ENCODE results near the gene KCTD16.
A peak's percentile ranks its signal among the peaks of the same experiment; 100 is the strongest.

Gene KCTD16

DNA sequence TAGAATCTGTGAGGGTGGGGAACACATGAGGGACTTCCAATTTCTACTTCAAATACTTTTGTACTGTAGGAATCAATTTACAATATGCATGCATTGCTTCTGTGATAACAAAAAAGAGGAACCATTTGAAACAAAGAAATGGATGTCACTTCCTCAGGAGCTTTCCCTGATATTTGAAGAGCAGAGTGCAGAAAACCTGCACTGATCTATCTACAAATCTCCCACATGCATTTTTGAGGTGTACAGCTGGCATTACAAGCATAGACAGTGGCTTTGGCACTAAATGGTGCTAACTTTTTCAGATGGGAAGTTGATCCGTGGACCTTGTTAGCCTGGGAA, 27.9 kb upstream of the KCTD16 start:
- Mint-ChIP-seq H3K27ac (no peak overlapping the region), H3K4me3 (no peak overlapping the region), H3K4me1 (peaks cover 9% of the 10 kb centered on the region), H3K27me3 (no peaks in the 10 kb centered on the region), H3K9me3 (no peaks in the 10 kb centered on the region)
- ATAC-seq (no peak), DNase-seq (no peak)

DNA sequence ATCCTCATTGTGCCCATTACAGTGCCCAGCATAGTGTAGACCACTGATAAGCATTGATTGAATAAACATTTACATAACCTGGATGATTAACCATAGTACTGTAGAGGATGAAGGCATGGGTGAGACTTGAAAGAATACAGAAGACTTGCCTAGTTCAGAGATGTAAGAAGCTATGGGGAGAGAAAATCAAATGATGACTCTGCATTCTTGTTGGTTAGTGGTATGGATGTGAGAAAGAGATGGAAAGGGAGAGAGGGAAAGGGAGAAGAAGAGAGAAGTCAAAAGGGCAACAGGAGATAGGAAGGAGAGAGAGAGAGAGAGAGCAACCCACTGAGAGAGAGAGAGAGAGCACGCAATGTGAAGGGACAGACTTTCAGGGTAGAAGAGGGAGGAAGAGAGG, 27.0 kb upstream of the KCTD16 start:
- ATAC-seq, result no peak
- H3K4me1 Mint-ChIP-seq, result peaks cover 9% of the 10 kb centered on the region
- H3K4me3 Mint-ChIP-seq, result no peak overlapping the region

DNA sequence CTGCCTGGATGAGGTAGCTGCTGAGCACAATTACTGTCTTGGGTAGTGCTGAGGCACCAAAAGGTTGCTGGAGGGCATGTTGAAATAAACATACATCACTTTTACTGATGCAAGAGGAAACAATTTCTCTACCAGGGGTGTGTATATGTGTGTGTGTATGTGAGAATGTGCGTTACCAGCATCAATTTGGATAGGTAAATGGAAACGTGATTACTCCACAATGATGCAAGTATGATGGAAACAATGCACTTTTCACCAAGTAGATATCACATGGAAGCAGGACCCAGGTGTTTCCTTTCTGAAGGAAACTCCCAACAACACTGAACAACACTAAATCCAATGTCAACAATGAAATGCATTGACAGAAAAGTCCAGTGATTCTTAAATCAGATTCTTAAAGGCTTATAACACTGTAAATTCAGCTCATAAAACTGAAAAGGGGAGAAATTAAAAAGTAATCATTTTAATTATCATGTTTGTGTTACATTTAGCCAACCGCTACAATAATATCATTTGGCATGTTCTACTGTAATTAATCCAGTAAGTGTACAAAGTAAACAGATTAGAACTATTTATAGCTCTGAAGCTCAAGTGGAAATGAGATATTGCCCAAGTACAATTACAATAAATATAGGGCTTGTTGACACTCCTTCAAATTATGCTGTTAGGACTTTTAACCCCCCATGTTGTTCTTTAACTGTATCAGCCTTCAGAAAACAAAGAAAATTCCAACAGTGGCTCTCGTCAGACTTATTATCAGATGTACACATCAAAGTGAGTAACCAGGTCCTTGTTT, 25.5 kb upstream of the KCTD16 start:
- DNase-seq, result no peak

More for the DNA sequence above, 27.0 kb upstream of the KCTD16 start:
- H3K9me3 Mint-ChIP-seq, result no peaks in the 10 kb centered on the region
- H3K27ac Mint-ChIP-seq, result no peak overlapping the region
- H3K27me3 Mint-ChIP-seq, result no peaks in the 10 kb centered on the region
- no peak for DNase-seq

DNA sequence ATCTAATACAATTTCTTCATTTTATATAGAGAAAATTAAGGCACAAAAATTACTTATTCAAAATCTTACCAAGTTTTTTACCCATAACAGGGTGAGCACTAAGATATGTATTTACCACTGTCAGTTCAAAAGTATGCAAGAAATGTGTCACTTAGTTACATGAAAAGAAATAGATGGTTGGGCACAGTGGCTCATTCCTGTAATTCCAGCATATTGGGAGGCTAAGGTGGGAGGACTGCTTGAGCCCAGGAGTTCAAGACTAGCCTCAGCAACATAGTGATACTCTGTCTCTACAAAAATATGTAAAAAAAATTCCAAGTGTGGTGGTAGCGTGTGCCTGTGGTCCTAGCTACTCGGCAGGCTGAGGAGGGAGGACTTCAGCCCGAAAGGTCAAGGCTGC, 19.6 kb upstream of the KCTD16 start:
- Mint-ChIP-seq H3K4me1 (no peaks in the 10 kb centered on the region), H3K4me3 (no peak overlapping the region), H3K9me3 (no peaks in the 10 kb centered on the region), H3K27me3 (no peaks in the 10 kb centered on the region), H3K27ac (no peak overlapping the region)
- DNase-seq (no peak), ATAC-seq (no peak)

More for the DNA sequence above, 25.5 kb upstream of the KCTD16 start:
- Mint-ChIP-seq H3K4me1 (peaks cover 9% of the 10 kb centered on the region), H3K27ac (no peak overlapping the region), H3K4me3 (no peak overlapping the region), H3K27me3 (no peaks in the 10 kb centered on the region), H3K9me3 (no peaks in the 10 kb centered on the region)
- ATAC-seq, result no peak

DNA sequence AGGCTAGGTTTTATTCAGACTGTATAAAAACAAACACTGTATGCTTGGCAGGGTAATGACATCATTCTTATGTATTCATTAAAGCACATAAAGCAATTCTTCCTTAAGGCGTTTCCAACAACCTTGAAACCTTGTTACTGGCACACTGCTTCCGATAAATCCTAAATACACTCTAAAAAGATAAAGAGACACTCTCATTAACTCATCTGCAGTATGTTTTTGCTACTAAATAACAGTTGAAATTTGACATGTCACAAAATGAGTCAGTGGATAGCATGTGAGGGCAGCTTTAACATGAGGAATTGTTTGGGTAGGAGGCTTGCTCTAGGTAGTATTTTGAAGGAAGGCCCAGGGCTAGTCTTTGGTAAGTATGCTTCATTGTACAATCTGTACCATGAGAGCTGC, 13.9 kb upstream of the KCTD16 start:
- Mint-ChIP-seq H3K27ac (no peak overlapping the region), H3K4me3 (no peak overlapping the region), H3K4me1 (peaks cover 6% of the 10 kb centered on the region), H3K27me3 (no peaks in the 10 kb centered on the region), H3K9me3 (no peaks in the 10 kb centered on the region)
- DNase-seq (no peak), ATAC-seq (no peak)

DNA sequence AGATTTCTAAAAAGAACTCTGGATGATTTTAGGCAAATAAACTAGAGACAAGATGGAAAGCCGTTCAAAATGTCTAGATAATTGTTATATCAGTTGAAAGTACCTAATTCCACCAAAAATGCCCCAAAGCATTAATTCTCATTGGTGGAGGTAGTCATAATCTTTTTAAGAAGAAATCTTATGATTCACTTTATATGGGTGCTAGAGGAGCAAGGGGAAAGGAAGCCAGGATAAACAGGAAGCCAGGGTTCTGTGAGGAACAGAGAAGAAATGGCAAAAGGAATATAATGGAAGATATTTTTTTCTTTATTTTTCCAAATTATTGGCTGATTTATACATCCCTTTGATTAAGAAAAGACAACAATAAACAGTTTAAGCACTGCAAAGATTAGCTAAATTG, 8.0 kb upstream of the KCTD16 start:
- DNase-seq (no peak), ATAC-seq (no peak)
- no peak overlapping the region for H3K27ac Mint-ChIP-seq
- H3K9me3 Mint-ChIP-seq, result no peaks in the 10 kb centered on the region
- no peaks in the 10 kb centered on the region for H3K4me1 Mint-ChIP-seq
- no peak overlapping the region for H3K4me3 Mint-ChIP-seq
- H3K27me3 Mint-ChIP-seq, result no peaks in the 10 kb centered on the region

DNA sequence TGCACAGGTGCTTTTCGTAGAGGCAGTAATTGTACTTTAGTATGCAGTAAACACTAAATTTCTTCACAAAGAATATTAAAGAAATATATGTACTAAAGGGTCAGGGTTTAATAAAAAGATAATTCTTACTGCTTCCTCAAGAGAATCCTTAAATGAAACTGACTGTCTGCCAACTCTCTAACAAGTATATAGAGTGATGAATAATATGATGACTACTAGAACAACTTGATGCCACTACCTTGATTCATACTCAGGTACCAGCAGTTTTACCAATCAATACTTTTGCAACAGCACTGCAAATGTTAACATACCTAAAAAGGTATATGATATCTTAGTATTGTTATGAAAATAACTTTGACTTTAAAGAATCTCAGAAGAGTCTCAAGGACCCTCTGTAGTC, 4.0 kb upstream of the KCTD16 start:
- DNase-seq, result no peak
- Mint-ChIP-seq H3K27me3 (no peaks in the 10 kb centered on the region), H3K4me1 (peaks cover 33% of the 10 kb centered on the region), H3K4me3 (no peak overlapping the region), H3K27ac (no peak overlapping the region), H3K9me3 (peaks cover 4 to 8% of the 10 kb centered on the region in 2 donors)
- no peak for ATAC-seq

DNA sequence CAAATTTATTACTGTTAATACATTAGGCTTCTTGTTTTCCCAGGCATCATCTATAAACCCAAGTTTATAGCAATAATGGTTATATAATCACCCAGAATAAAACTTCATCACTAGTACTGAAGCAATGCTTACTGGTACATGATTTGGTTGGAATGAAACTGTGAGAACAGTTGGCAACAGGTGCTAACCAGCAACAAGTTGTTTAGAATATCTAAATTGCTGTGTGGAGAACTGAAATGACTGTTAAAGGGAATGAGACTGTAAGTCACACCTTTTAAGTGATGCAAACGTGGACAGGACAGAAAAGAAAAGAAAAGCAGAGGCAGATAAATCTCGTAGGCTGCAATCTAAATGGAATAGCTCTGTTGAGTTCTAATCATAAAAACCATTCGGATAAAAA, 2.7 kb upstream of the KCTD16 start:
- Mint-ChIP-seq H3K4me1 (peaks cover 34% of the 10 kb centered on the region), H3K27ac (no peak overlapping the region)

DNA sequence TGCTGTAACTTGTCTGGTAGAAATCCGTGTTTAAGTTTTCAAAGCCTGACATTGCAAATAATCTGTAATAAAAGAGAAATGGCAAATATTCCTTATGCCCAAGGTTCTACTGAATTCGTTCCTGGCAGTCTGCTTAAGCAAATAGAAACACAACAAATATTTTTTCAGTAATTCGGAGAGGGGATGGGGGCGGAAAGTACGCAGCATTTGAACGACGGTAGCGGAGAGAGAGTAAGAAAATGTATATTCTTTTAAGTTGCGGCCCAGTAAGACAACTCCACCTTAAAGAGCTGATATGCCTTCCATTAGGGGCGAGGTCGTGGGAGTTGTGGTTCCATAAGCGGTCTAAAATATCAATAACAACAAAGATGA, 783 bp upstream of the KCTD16 start:
- ATAC-seq, result no peak
- peaks cover 34% of the 10 kb centered on the region for H3K4me1 Mint-ChIP-seq
- no peaks in the 10 kb centered on the region for H3K27me3 Mint-ChIP-seq
- H3K9me3 Mint-ChIP-seq, result peaks cover 4 to 8% of the 10 kb centered on the region in 2 donors
- H3K4me3 Mint-ChIP-seq, result peak overlapping the region; percentile 90 to 100
- H3K27ac Mint-ChIP-seq, result peak overlapping the region; percentile 71 to 99
- DNase-seq, result no peak

More for the DNA sequence above, 2.7 kb upstream of the KCTD16 start:
- Mint-ChIP-seq H3K4me3 (peak overlapping the region in 1 of 2 donors; percentile 17), H3K9me3 (peaks cover 4 to 8% of the 10 kb centered on the region in 2 donors), H3K27me3 (no peaks in the 10 kb centered on the region)
- ATAC-seq, result no peak
- DNase-seq, result no peak

DNA sequence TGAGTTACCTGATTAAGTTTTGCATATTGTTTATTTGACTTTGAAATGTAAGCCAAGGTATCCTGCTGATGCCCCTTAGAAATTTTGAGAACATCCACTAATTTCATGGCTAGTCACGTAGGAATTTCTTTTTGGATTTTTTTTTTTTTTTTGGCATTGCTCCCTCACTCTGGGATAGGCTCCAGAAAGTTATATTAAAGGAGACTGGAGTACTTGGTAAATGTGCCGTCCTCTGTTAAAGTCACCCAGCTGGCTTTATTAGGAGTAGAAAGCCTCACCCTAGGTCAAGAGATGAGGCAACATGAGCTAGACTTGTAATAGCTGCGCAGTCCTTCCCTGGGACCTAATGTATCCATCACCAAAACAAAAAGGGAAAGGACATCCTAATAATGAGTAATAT, 3.1 kb downstream of the KCTD16 start:
- Mint-ChIP-seq H3K27me3 (no peaks in the 10 kb centered on the region), H3K4me3 (no peak overlapping the region), H3K27ac (no peak overlapping the region), H3K4me1 (peaks cover 32% of the 10 kb centered on the region), H3K9me3 (peaks cover 4 to 8% of the 10 kb centered on the region in 2 donors)
- ATAC-seq, result no peak
- no peak for DNase-seq

DNA sequence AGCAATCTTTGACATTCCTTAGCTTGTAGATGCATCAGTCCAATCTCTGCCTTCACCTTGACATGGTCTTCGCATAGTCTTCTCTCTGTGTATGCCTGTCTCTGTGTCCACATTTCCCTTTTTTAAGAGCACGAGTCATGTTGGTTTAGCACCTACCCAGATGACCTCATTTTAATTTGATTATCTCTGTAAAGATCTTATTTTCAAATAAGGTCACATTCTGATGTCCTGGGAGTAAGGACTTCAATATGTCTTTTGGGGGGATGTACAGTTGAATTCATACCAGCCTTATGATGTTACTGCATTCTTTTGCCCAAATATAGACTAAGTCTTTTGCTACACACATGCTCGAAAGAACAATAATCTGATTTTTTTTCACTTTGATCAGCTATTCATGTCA, 6.9 kb downstream of the KCTD16 start:
- no peaks in the 10 kb centered on the region for H3K27me3 Mint-ChIP-seq
- DNase-seq, result no peak
- no peak for ATAC-seq
- H3K9me3 Mint-ChIP-seq, result no peaks in the 10 kb centered on the region
- H3K4me1 Mint-ChIP-seq, result peaks cover 9% of the 10 kb centered on the region
- no peak overlapping the region for H3K27ac Mint-ChIP-seq
- no peak overlapping the region for H3K4me3 Mint-ChIP-seq

DNA sequence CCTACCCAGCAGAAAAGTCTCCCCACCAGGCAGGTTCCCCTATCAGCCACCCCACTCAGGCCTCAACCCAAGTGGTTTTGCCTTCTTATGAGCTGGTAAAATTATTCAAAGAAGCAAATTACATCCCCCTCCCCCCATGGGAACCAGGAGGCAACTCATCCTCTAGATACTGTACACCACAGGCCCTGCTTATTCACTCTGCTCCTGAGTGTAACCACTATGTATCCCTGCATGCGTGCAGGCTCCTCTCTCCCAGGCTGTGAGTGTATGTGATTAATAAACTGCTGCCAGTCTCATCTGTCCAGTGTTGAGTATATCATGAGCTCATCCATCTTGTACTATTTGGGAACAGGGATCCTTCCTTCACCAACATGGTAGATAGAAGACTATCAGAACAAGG, 8.6 kb downstream of the KCTD16 start:
- DNase-seq (no peak), ATAC-seq (no peak)
- Mint-ChIP-seq H3K4me1 (peaks cover 9% of the 10 kb centered on the region), H3K27me3 (no peaks in the 10 kb centered on the region), H3K4me3 (no peak overlapping the region), H3K9me3 (no peaks in the 10 kb centered on the region), H3K27ac (peak overlapping the region in 1 of 2 donors; percentile 56)

DNA sequence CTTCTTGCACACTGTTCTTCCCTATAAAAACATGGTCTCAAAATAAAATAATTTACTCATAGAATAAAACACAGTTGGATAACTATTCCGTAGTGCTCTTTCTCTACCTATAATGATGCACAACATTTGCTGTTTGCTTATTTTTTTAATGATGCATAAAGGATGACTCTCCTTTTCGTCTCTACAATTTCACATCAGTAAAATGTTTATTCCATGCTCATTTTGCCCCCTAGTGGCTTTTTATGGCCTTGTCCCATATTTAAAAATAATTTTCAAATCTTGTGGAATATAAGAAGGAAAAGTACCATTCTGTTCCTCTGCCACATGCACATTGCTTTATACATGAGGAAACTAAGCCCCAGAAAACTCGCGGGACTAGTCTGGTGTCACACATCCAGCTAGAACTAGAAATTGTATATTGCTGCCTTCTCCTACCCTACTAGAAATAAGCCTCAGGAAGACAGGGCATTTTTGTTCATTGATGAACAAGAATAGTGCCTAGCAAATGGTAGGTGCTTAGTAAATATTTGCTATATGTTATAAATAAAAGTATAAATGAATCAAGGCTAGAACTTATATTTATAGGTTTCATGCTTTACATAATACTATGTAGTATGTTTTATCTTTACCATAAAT, 12.7 kb downstream of the KCTD16 start:
- H3K9me3 Mint-ChIP-seq, result no peaks in the 10 kb centered on the region
- DNase-seq, result no peak
- no peaks in the 10 kb centered on the region for H3K27me3 Mint-ChIP-seq
- H3K4me3 Mint-ChIP-seq, result peak overlapping the region in 1 of 2 donors; percentile 20
- H3K27ac Mint-ChIP-seq, result no peak overlapping the region
- ATAC-seq, result no peak
- peaks cover 16% of the 10 kb centered on the region for H3K4me1 Mint-ChIP-seq

DNA sequence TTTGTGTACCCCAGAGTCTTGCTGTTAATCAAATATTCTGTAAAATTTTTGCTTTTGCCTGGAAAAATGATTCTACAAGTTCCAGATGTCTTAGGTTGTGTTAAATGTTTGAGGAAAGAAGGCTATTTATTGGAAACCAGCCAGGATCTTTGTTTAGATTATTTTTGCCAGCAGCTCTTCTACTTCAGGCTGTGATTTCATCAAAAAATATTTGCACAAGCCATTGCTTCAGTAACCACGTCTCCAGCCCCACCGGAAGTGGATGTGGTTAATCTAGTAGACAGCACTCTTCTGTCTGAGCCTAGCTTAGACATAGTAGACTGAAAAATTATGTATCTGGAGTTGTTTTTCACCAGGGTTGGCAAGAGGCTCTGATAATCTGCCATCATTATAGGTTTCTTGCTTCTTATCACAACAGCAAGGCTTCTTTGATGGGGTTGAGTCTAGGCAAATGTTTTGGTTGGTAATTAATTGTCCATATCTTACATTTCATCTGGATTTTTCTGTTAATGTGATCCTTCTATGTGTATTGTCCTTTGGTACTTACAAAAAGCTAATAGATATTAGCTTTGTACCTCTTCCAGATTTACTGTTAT, 17.1 kb downstream of the KCTD16 start:
- H3K4me1 Mint-ChIP-seq, result peaks cover 16% of the 10 kb centered on the region
- no peaks in the 10 kb centered on the region for H3K27me3 Mint-ChIP-seq
- ATAC-seq (peak; percentile 70), DNase-seq (peak; percentile 47 to 70)
- peak overlapping the region; percentile 77 to 81 for H3K27ac Mint-ChIP-seq
- H3K9me3 Mint-ChIP-seq, result no peaks in the 10 kb centered on the region
- H3K4me3 Mint-ChIP-seq, result peak overlapping the region; percentile 41 to 52

DNA sequence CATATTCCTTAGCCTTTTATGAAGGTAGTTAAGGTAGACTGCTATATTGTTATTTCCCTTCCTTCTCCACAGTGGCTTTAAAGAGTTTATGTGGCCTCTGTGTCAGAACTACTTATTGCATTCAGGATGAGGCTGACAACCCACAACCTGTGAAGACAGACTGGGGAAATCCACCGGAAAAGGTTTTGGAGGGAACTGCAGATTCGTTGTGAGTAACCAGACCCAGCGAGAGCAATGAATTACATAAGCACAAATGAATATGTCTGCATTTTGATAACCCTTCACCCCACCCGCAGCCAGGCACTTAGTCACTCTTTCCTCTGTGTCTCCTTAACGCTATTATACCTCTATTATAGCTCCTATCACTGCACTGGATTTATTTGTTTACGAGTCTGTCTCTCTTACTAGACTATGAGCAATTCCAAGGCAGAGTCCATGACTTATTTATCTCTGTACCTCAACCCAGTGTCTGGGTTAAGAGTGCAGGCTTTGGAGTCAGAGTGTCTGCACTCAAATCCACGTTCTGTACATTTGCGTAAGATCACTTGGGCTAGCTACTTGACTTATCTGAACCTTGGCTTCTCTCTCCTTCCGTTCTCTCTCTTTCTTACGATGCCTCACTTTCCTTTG, 19.2 kb downstream of the KCTD16 start:
- H3K9me3 Mint-ChIP-seq, result no peaks in the 10 kb centered on the region
- ATAC-seq (peak; percentile 83), DNase-seq (peak; percentile 66 to 85)
- peaks cover 16% of the 10 kb centered on the region for H3K4me1 Mint-ChIP-seq
- H3K27ac Mint-ChIP-seq, result peak overlapping the region; percentile 89 to 93
- no peaks in the 10 kb centered on the region for H3K27me3 Mint-ChIP-seq
- peak overlapping the region; percentile 55 to 73 for H3K4me3 Mint-ChIP-seq

DNA sequence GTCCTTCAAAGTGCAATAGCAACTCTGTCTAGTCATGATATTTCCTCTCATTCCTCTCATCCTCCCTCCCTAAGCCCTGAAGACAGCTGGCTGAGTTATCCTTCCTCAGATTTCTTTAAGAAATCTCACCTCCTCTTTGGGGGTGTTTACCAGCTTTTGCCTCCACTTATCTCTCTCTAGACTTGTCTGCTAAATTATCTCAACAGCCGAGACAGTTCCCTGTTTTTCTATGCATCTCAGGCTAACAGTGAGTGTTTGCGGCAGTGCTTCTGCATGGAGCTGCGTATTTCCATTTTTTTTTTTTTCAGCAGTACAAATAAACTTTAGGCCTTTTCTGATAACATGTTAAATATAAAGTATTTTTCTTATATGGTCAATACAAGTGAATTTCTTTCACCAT, 20.9 kb downstream of the KCTD16 start:
- no peak overlapping the region for H3K4me3 Mint-ChIP-seq
- H3K27ac Mint-ChIP-seq, result no peak overlapping the region

More for the DNA sequence above, 20.9 kb downstream of the KCTD16 start:
- no peaks in the 10 kb centered on the region for H3K9me3 Mint-ChIP-seq
- ATAC-seq (no peak), DNase-seq (no peak)
- peaks cover 1% of the 10 kb centered on the region for H3K4me1 Mint-ChIP-seq
- no peaks in the 10 kb centered on the region for H3K27me3 Mint-ChIP-seq

Data from stimulated activated naive CD8-positive, alpha-beta T cell treated with anti-CD3 and anti-CD28 coated beads, Interleukin-15, amount 100 ng/mL, for 72 hours (primary cell).